MM.1S (cell line): Measurements from ENCODE around the gene TMEM163.
A peak's percentile ranks its signal among the peaks of the same experiment; 100 is the strongest.
"Not testable (repeated sequence)": the region's sequence is repeated elsewhere in the genome, so short reads cannot be mapped to it uniquely, and the experiment has no call there.

Experiments used
- DNase-seq: peaks from one replicate; pipeline ENCODE4 v3.0.0-alpha.2; 2015
- H2AFZ ChIP-seq: fragments of 300-600 bp; sonication (generic); 2 replicates; pipeline ENCODE4 v1.6.0; 2016; ENCODE audit warnings: antibody characterized with exemption, low read length
- H3F3A ChIP-seq: fragments of 300-600 bp; sonication (generic); 2 replicates; pipeline ENCODE4 v1.6.1; 2016; ENCODE audit warnings: mild to moderate bottlenecking, antibody characterized with exemption, low read length, moderate library complexity, mixed read lengths; ENCODE audit not compliant: insufficient read depth
- H3K27ac ChIP-seq: fragments of 300-600 bp; sonication (generic); 2 replicates; pipeline ENCODE4 v1.5.1; 2016; ENCODE audit warnings: mild to moderate bottlenecking, low read length
- H3K27me3 ChIP-seq: fragments of 300-600 bp; sonication (generic); replicated peaks from 2 replicates; pipeline ENCODE4 v1.6.0; 2016; ENCODE audit warnings: low read length; ENCODE audit not compliant: insufficient read depth
- H3K36me3 ChIP-seq: fragments of 300-600 bp; sonication (generic); replicated peaks from 2 replicates; pipeline ENCODE4 v1.6.1; 2016; ENCODE audit warnings: mild to moderate bottlenecking, low read length, mixed read lengths; ENCODE audit not compliant: insufficient read depth
- H3K4me1 ChIP-seq: fragments of 300-600 bp; sonication (generic); 2 replicates; pipeline ENCODE4 v1.6.1; 2016; ENCODE audit warnings: low read length, mixed read lengths
- H3K4me2 ChIP-seq: fragments of 300-600 bp; sonication (generic); 2 replicates; pipeline ENCODE4 v1.6.0; 2016; ENCODE audit warnings: low read depth, low read length
- H3K4me3 ChIP-seq: fragments of 300-600 bp; sonication (generic); 2 replicates; pipeline ENCODE4 v1.5.1; 2016; ENCODE audit warnings: low read length, mixed read lengths
- H3K79me2 ChIP-seq: fragments of 300-600 bp; sonication (generic); 2 replicates; pipeline ENCODE4 v1.6.1; 2016; ENCODE audit warnings: mixed run types, low read length, mixed read lengths
- H3K9ac ChIP-seq: fragments of 300-600 bp; sonication (generic); 2 replicates; pipeline ENCODE4 v1.6.1; 2016; ENCODE audit warnings: low read length, mixed read lengths
- H3K9me2 ChIP-seq: fragments of 300-600 bp; sonication (generic); replicated peaks from 2 replicates; pipeline ENCODE4 v1.6.1; 2016; ENCODE audit warnings: mild to moderate bottlenecking, low read length, mixed read lengths; ENCODE audit not compliant: insufficient read depth
- H3K9me3 ChIP-seq: fragments of 300-600 bp; sonication (generic); replicated peaks from 2 replicates; pipeline ENCODE4 v1.6.1; 2016; ENCODE audit warnings: mild to moderate bottlenecking, low read length, mixed read lengths; ENCODE audit not compliant: insufficient read depth
- H4K20me1 ChIP-seq: fragments of 300-600 bp; sonication (generic); 2 replicates; pipeline ENCODE4 v1.6.1; 2016; ENCODE audit warnings: mild to moderate bottlenecking, low read length, moderate library complexity, mixed read lengths; ENCODE audit not compliant: insufficient read depth
- CTCF ChIP-seq: fragments of 300-600 bp; sonication (generic); IDR thresholded peaks from 2 replicates; pipeline ENCODE4 v1.5.1; 2016; ENCODE audit warnings: antibody characterized with exemption, low read length, mixed read lengths
- EZH2 ChIP-seq: fragments of 300-600 bp; sonication (generic); optimal IDR thresholded peaks from 2 replicates; pipeline ENCODE3; 2017; ENCODE audit warnings: low read depth, mild to moderate bottlenecking, antibody characterized with exemption, low read length, mixed read lengths
- EZH2phosphoT487 ChIP-seq: fragments of 300-600 bp; sonication (generic); IDR thresholded peaks from 2 replicates; pipeline ENCODE4 v1.6.1; 2018; ENCODE audit warnings: antibody characterized with exemption, low read length

The TMEM163 gene

GRCh38 chr2:134760385-134760784 is 41.6 kb upstream of the TMEM163 start:
- Histone ChIP-seq H3K4me2 (no peak overlapping the region), H3K27ac (no peak overlapping the region), H3K4me3 (no peak overlapping the region), H3K4me1 (no peaks in the 10 kb centered on the region), H3K9me3 (no peaks in the 10 kb centered on the region), H3K9ac (no peak overlapping the region), H3K9me2 (no peaks in the 10 kb centered on the region), H3K36me3 (no peaks in the 10 kb centered on the region), H4K20me1 (no peaks in the 10 kb centered on the region), H3K27me3 (no peaks in the 10 kb centered on the region), H3F3A (no peaks in the 10 kb centered on the region), H3K79me2 (no peaks in the 10 kb centered on the region), H2AFZ (no peak overlapping the region)
- no peak for DNase-seq
- TF ChIP-seq EZH2: no peak

- no peaks in the 10 kb centered on the region for H3K79me2 ChIP-seq
These were observed 39.8 kb upstream of the TMEM163 start for GRCh38 chr2:134758633-134759032.

GRCh38 chr2:134751981-134752380 is 33.2 kb upstream of the TMEM163 start:
- not testable (repeated sequence) for H3K4me2 ChIP-seq, H3K27me3 ChIP-seq, H3K36me3 ChIP-seq, H3F3A ChIP-seq, H3K9me3 ChIP-seq, H4K20me1 ChIP-seq, H3K27ac ChIP-seq, H3K79me2 ChIP-seq, DNase-seq, H2AFZ ChIP-seq, H3K9ac ChIP-seq, H3K4me3 ChIP-seq, H3K4me1 ChIP-seq, H3K9me2 ChIP-seq

More at GRCh38 chr2:134758633-134759032, 39.8 kb upstream of the TMEM163 start:
- H4K20me1 ChIP-seq: no peaks in the 10 kb centered on the region
- H3K27me3 ChIP-seq: no peaks in the 10 kb centered on the region
- DNase-seq: peak; percentile 10
- H3K9ac ChIP-seq: no peak overlapping the region
- H2AFZ ChIP-seq: no peak overlapping the region
- H3K9me3 ChIP-seq: no peaks in the 10 kb centered on the region
- H3K9me2 ChIP-seq: no peaks in the 10 kb centered on the region
- no peaks in the 10 kb centered on the region for H3K4me1 ChIP-seq
- TF ChIP-seq CTCF: no peak
- no peak for TF ChIP-seq EZH2
- no peak for TF ChIP-seq EZH2phosphoT487
- H3K4me3 ChIP-seq: no peak overlapping the region
- no peaks in the 10 kb centered on the region for H3F3A ChIP-seq
- no peaks in the 10 kb centered on the region for H3K36me3 ChIP-seq
- no peak overlapping the region for H3K4me2 ChIP-seq
- H3K27ac ChIP-seq: no peak overlapping the region

- H2AFZ ChIP-seq: no peak overlapping the region
- H3F3A ChIP-seq: no peaks in the 10 kb centered on the region
- H3K36me3 ChIP-seq: no peaks in the 10 kb centered on the region
- no peaks in the 10 kb centered on the region for H3K4me1 ChIP-seq
- DNase-seq: no peak
- H3K9ac ChIP-seq: no peak overlapping the region
- no peak overlapping the region for H3K4me3 ChIP-seq
- H3K27ac ChIP-seq: no peak overlapping the region
- no peaks in the 10 kb centered on the region for H3K9me3 ChIP-seq
- H4K20me1 ChIP-seq: no peaks in the 10 kb centered on the region
- H3K4me2 ChIP-seq: no peak overlapping the region
- H3K9me2 ChIP-seq: no peaks in the 10 kb centered on the region
- H3K79me2 ChIP-seq: no peaks in the 10 kb centered on the region
- H3K27me3 ChIP-seq: no peaks in the 10 kb centered on the region
- TF ChIP-seq EZH2 (no peak), CTCF (no peak), EZH2phosphoT487 (no peak)
These were observed 26.7 kb upstream of the TMEM163 start for GRCh38 chr2:134745546-134745945.
